IMR-90 (cell line): ENCODE data around the gene ZNF592. TPM values are rescaled to one million over a fixed set of nuclear protein-coding genes. Genes with fewer than 3 reads are reported as not detected.
A peak's percentile ranks its signal among the peaks of the same experiment; 100 is the strongest.
"Not testable (repeated sequence)": the region's sequence is repeated elsewhere in the genome, so short reads cannot be mapped to it uniquely, and the experiment has no call there.

ENCODE experiments used
- ATAC-seq: fragments of 200-7000 bp; cut with Tn5 transposase; 2 replicates; pipeline ENCODE4 v1.9.1; 2020; ENCODE audit warnings: low read depth, mild to moderate bottlenecking, moderate library complexity
- BruUV-seq: library from RNA; stranded (reverse); fragments of 400-500 nt; replicated peaks from 2 replicates; lab custom pipeline; 2021; lab: Mats Ljungman, UMichigan
- CTCF ChIA-PET: fragments of 300-600 bp; formaldehyde crosslinking; extraction: SDS; loops from one replicate; lab custom pipeline; 2021; ENCODE audit warnings: antibody characterized with exemption; lab: Yijun Ruan, JAX
- POLR2A ChIA-PET: fragments of 300-600 bp; sonication (Branson Sonifier 250); formaldehyde crosslinking; loops from one replicate; lab custom pipeline; 2022; ENCODE audit warnings: antibody characterized with exemption; ENCODE audit not compliant: unreplicated experiment; lab: Charles Lee
- DNase-seq: peaks from one replicate; pipeline ENCODE4 v3.0.0; 2013
- H2AFZ ChIP-seq: replicated peaks from 2 replicates; pipeline ENCODE3; 2013; ENCODE audit warnings: low read length, mild to moderate bottlenecking; ENCODE audit not compliant: poor library complexity
- H2AK5ac ChIP-seq: 2 replicates; pipeline ENCODE4 v1.6.1; 2013; ENCODE audit warnings: low read depth, low read length, inconsistent platforms
- H2AK9ac ChIP-seq: replicated peaks from 2 replicates; pipeline ENCODE3; 2013; ENCODE audit warnings: mild to moderate bottlenecking, low read depth, low read length, moderate library complexity; ENCODE audit not compliant: poor library complexity
- H2BK120ac ChIP-seq: 2 replicates; pipeline ENCODE4 v1.6.1; 2013; ENCODE audit warnings: low read depth, low read length, inconsistent platforms
- H2BK15ac ChIP-seq: 3 replicates; pipeline ENCODE4 v1.6.1; 2013; ENCODE audit warnings: low read depth, low read length, inconsistent platforms
- H2BK20ac ChIP-seq: 2 replicates; pipeline ENCODE4 v1.6.1; 2013; ENCODE audit warnings: low read depth, mild to moderate bottlenecking, inconsistent platforms, low read length, moderate library complexity
- H2BK5ac ChIP-seq: 2 replicates; pipeline ENCODE4 v1.6.1; 2013; ENCODE audit warnings: mild to moderate bottlenecking, low read depth, low read length, inconsistent platforms; ENCODE audit not compliant: poor library complexity, severe bottlenecking
- H3K14ac ChIP-seq: replicated peaks from 2 replicates; pipeline ENCODE4 v1.6.1; 2013; ENCODE audit warnings: low read depth, low read length, inconsistent platforms
- H3K18ac ChIP-seq: 2 replicates; pipeline ENCODE4 v1.6.1; 2013; ENCODE audit warnings: low read depth, low read length, control low read depth
- H3K23ac ChIP-seq: 2 replicates; pipeline ENCODE4 v1.6.1; 2013; ENCODE audit warnings: low read depth, low read length, inconsistent platforms
- H3K27ac ChIP-seq: 2 replicates; pipeline ENCODE4 v1.5.1; 2013; ENCODE audit warnings: mild to moderate bottlenecking, control low read depth, low read length; ENCODE audit not compliant: insufficient read depth
- H3K27me3 ChIP-seq: 2 replicates; pipeline ENCODE4 v1.6.1; 2013; ENCODE audit warnings: low read length; ENCODE audit not compliant: control insufficient read depth, insufficient read depth
- H3K36me3 ChIP-seq: 2 replicates; pipeline ENCODE4 v1.6.1; 2013; ENCODE audit warnings: low read length, mixed read lengths; ENCODE audit not compliant: control insufficient read depth, insufficient read depth
- H3K4ac ChIP-seq: 2 replicates; pipeline ENCODE4 v1.6.1; 2013; ENCODE audit warnings: low read depth, low read length, inconsistent platforms
- H3K4me1 ChIP-seq: 2 replicates; pipeline ENCODE4 v1.6.1; 2013; ENCODE audit warnings: low read length, mixed read lengths; ENCODE audit not compliant: control insufficient read depth, insufficient read depth
- H3K4me2 ChIP-seq: 2 replicates; pipeline ENCODE4 v1.6.1; 2013; ENCODE audit warnings: low read depth, mild to moderate bottlenecking, control low read depth, low read length, moderate library complexity
- H3K4me3 ChIP-seq: 2 replicates; pipeline ENCODE4 v1.5.1; 2013; ENCODE audit warnings: low read depth, mild to moderate bottlenecking, control low read depth, low read length, moderate library complexity; ENCODE audit not compliant: insufficient read depth
- H3K56ac ChIP-seq: 2 replicates; pipeline ENCODE4 v1.6.1; 2013; ENCODE audit warnings: low read length, inconsistent platforms; ENCODE audit not compliant: insufficient read depth; ENCODE audit errors: extremely low read depth
- H3K79me1 ChIP-seq, 2 experiments: 2 replicates each; pipeline ENCODE4 v1.6.1; 2013; ENCODE audit warnings: low read length in 2 of 2, inconsistent platforms in 1 of 2, low read depth in 1 of 2
- H3K9ac ChIP-seq: 2 replicates; pipeline ENCODE4 v1.6.1; 2013; ENCODE audit warnings: low read depth, low read length, control low read depth
- H3K9me1 ChIP-seq: 2 replicates; pipeline ENCODE4 v1.6.1; 2013; ENCODE audit warnings: low read length, inconsistent platforms; ENCODE audit not compliant: insufficient read depth
- H3K9me3 ChIP-seq: 2 replicates; pipeline ENCODE4 v1.6.1; 2013; ENCODE audit warnings: low read length; ENCODE audit not compliant: control insufficient read depth, insufficient read depth
- H4K20me1 ChIP-seq: 2 replicates; pipeline ENCODE4 v1.6.1; 2013; ENCODE audit warnings: low read length, inconsistent platforms; ENCODE audit not compliant: insufficient read depth
- H4K5ac ChIP-seq: 2 replicates; pipeline ENCODE4 v1.6.1; 2013; ENCODE audit warnings: mild to moderate bottlenecking, low read depth, low read length, control low read depth
- H4K8ac ChIP-seq, 2 experiments: 2 replicates each; pipeline ENCODE4 v1.6.1; 2013; ENCODE audit warnings: low read depth in 2 of 2, low read length in 2 of 2, control low read depth in 1 of 2, inconsistent platforms in 1 of 2
- H4K91ac ChIP-seq: 2 replicates; pipeline ENCODE4 v1.6.1; 2013; ENCODE audit warnings: low read depth, low read length, inconsistent platforms; ENCODE audit not compliant: insufficient read depth
- RAD21 ChIP-seq: IDR thresholded peaks from 2 replicates; pipeline ENCODE4 v1.6.1; 2012; ENCODE audit warnings: low read length, improper control_type of control experiment
- WGBS, 2 experiments: methylation state at CpG; one replicate each; pipeline versions ENCODE4 v1.1.5 to v1.1.7; 2013; ENCODE audit warnings: missing lambda C conversion rate in 2 of 2; ENCODE audit not compliant: insufficient read length in 1 of 2; ENCODE audit errors: extremely low coverage in 2 of 2; 5-methylcytosine and 5-hydroxymethylcytosine counted together
- dilution Hi-C: fragments of 300-500 bp; cut with HindIII; formaldehyde crosslinking; loops from one replicate; pipeline ENCODE4 v1.14.3; 2018; ENCODE audit warnings: low sequenced_read_pairs; ENCODE audit not compliant: unreplicated experiment
- in situ Hi-C: fragments of 300-500 bp; cut with MboI; formaldehyde crosslinking; loops from 3 replicates; pipeline ENCODE4 v1.14.3; 2019; ENCODE audit warnings: low sequenced_read_pairs, inconsistent platforms, mixed read lengths
- intact Hi-C: fragments of 100-400 bp; cut with micrococcal nuclease; formaldehyde crosslinking; loops from 2 replicates; pipeline ENCODE4 v1.10.0; 2022
- polyA plus RNA-seq, 3 experiments: library from polyadenylated mRNA; depleted of rRNA; stranded (reverse); fragments of >200 nt; gene quantifications; 2 replicates each; pipeline ENCODE4 v1.2.3, GENCODE V29; 2012; ENCODE audit warnings: low replicate concordance in 1 of 3
- total RNA-seq: library from RNA; depleted of rRNA; stranded (reverse); fragments of >200 nt; gene quantifications from 2 replicates; pipeline ENCODE4 v1.2.3, GENCODE V29; 2012
- TF ChIP-seq, protein P1 (sequence below): fragments of 150-350 bp; IDR thresholded peaks from 2 replicates; pipeline ENCODE4 v1.6.1; 2017; ENCODE audit warnings: mild to moderate bottlenecking, antibody characterized with exemption, low read length, low read depth

ZNF592 gene
- total and polyA plus RNA-seq, 2 of the 4 experiments (the other 2 are of a cell fraction): 4.3 to 10.2 TPM

DNA sequence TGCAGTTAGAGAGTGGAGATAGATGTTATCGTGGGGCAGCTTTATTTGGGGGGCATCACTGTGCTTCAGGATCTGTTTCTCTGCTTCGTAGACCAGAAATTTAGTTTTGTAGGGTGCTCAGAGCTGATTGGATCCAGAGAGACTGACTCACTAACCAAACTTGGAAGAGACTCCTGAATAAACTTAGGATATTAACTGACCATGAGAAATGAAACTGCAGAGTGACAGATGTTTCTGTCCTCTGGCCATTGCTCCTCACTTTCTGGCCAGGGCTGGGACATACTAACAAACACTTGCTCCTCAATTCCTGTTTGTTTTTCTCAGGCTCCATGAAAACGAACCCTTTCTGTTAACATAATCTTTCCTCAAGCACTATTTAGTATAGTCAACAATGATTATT lies 4.3 kb downstream of the ZNF592 start:
- Histone ChIP-seq H3K9ac (no peak overlapping the region), H2BK20ac (no peak overlapping the region), H3K79me1 (peaks cover 20 to 76% of the 10 kb centered on the region in 2 experiments), H3K14ac (peak overlapping the region; percentile 51), H2AK9ac (peak overlapping the region; percentile 22), H3K18ac (no peak overlapping the region), H3K27ac (peak overlapping the region; percentile 4; the same call in 1 of the 2 replicates), H2BK15ac (no peak overlapping the region), H3K9me1 (peaks cover 28% of the 10 kb centered on the region), H2BK120ac (no peak overlapping the region), H4K5ac (peak overlapping the region; percentile 11; the same call in 1 of the 2 replicates), H3K36me3 (peaks cover 2% of the 10 kb centered on the region), H4K8ac (0 out of 4 replicates have a peak overlapping the region, but pooled peaks of 1 of the 2 experiments have one; percentile 9), H3K4me3 (no peak overlapping the region), H2BK5ac (peak overlapping the region; percentile 38), H4K91ac (no peak overlapping the region), H2AK5ac (0 out of 2 replicates have a peak overlapping the region, but pooled peaks have one; percentile 15), H3K9me3 (no peaks in the 10 kb centered on the region), H4K20me1 (peaks cover 82% of the 10 kb centered on the region), H3K23ac (peak overlapping the region; percentile 83), H3K27me3 (no peaks in the 10 kb centered on the region), H3K56ac (no peak overlapping the region), H2AFZ (no peak overlapping the region), H3K4me1 (peaks cover 12% of the 10 kb centered on the region), H3K4ac (peak overlapping the region; percentile 42; the same call in 1 of the 2 replicates), H3K4me2 (peak overlapping the region; percentile 92)
- dilution Hi-C loops (no loop called here), intact Hi-C loops (no loop called here), in situ Hi-C loops (no loop called here)
- no peak for TF ChIP-seq RAD21
- TF ChIP-seq, protein P1, sequence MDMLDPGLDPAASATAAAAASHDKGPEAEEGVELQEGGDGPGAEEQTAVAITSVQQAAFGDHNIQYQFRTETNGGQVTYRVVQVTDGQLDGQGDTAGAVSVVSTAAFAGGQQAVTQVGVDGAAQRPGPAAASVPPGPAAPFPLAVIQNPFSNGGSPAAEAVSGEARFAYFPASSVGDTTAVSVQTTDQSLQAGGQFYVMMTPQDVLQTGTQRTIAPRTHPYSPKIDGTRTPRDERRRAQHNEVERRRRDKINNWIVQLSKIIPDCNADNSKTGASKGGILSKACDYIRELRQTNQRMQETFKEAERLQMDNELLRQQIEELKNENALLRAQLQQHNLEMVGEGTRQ: no peak
- no TSS peak for BruUV-seq
- DNase-seq (peak; percentile 50), ATAC-seq (peak; percentile 9; the same call in 1 of the 2 replicates)
- POLR2A ChIA-PET: interaction anchor here (0.6 to 0.7 kb wide), 2 partner anchors 21 to 110 kb away, joined by 3 to 5 read pairs; no protein-coding TSS in a partner anchor
- CTCF ChIA-PET: no interaction called here
- whole genome bisulfite sequencing, 2 experiments: no CpG with 5 or more reads among the region's 3 CpGs

DNA sequence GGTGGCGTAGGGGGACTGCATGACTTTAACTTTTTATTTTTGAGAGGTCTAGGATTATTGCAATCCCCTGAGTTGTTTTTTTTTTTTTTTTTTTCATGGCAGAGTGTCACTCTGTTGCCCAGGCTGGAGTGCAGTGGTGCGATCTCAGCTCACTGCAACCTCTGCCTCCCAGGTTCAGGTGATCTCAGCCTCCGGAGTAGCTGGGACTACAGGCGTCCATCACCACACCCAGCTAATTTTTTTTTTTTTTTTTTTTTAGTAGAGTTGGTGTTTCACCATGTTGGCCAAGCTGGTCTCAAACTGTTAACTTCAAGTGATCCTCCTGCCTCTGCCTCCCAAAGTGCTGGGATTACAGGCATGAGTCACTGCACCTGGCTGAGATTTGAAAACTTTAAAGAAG lies 6.5 kb downstream of the ZNF592 start:
- H2BK5ac ChIP-seq, H3K27ac ChIP-seq, H2AFZ ChIP-seq, H3K9ac ChIP-seq, H2BK20ac ChIP-seq, in situ Hi-C loops, dilution Hi-C loops, H3K23ac ChIP-seq, H3K18ac ChIP-seq, H3K4me3 ChIP-seq, H4K91ac ChIP-seq, DNase-seq, H4K5ac ChIP-seq, ATAC-seq, H3K27me3 ChIP-seq, H2BK15ac ChIP-seq, H3K4me2 ChIP-seq, H2BK120ac ChIP-seq, H3K4ac ChIP-seq, BruUV-seq, H3K36me3 ChIP-seq, H2AK5ac ChIP-seq, H3K9me3 ChIP-seq, H3K56ac ChIP-seq, H3K14ac ChIP-seq, intact Hi-C loops, H4K8ac ChIP-seq, H2AK9ac ChIP-seq: not testable (repeated sequence)
- peaks cover 21 to 81% of the 10 kb centered on the region in 2 experiments for H3K79me1 ChIP-seq
- no CpG with 5 or more reads among the region's 4 CpGs for WGBS, 2 experiments
- peaks cover 24% of the 10 kb centered on the region for H3K9me1 ChIP-seq
- ChIA-PET POLR2A (interaction anchor here (0.6 kb wide), 1 partner anchor 303 kb away, joined by 3 read pairs; no protein-coding TSS in a partner anchor), CTCF (interaction anchor here (0.6 kb wide), 1 partner anchor 28 kb away, joined by 7 read pairs; no protein-coding TSS in a partner anchor)
- H3K4me1 ChIP-seq: peaks cover 14% of the 10 kb centered on the region
- H4K20me1 ChIP-seq: peaks cover 94% of the 10 kb centered on the region
